Endothelial cell (in vitro differentiated cells): ENCODE results near the gene POLR1H. TPM values are rescaled to one million over a fixed set of nuclear protein-coding genes. Genes with fewer than 3 reads are reported as not detected.

Experiments
- DNase-seq: peaks from one replicate; pipeline ENCODE4 v3.0.0; 2021; ENCODE audit warnings: low spot score
- H3K27ac Mint-ChIP-seq: one replicate; pipeline ENCODE4 v1.8.0; 2021; ENCODE audit warnings: mixed read lengths, inconsistent platforms; ENCODE audit not compliant: unreplicated experiment
- H3K27me3 Mint-ChIP-seq: one replicate; pipeline ENCODE4 v1.8.0; 2021; ENCODE audit warnings: mild to moderate bottlenecking, moderate library complexity, mixed read lengths, inconsistent platforms; ENCODE audit not compliant: unreplicated experiment
- H3K36me3 Mint-ChIP-seq: one replicate; pipeline ENCODE4 v1.8.0; 2021; ENCODE audit warnings: mild to moderate bottlenecking, low read depth, mixed read lengths, inconsistent platforms; ENCODE audit not compliant: unreplicated experiment
- H3K4me1 Mint-ChIP-seq: one replicate; pipeline ENCODE4 v1.8.0; 2021; ENCODE audit warnings: mild to moderate bottlenecking, mixed read lengths, inconsistent platforms; ENCODE audit not compliant: unreplicated experiment
- H3K4me3 Mint-ChIP-seq: one replicate; pipeline ENCODE4 v1.8.0; 2021; ENCODE audit warnings: mild to moderate bottlenecking, mixed read lengths, inconsistent platforms; ENCODE audit not compliant: unreplicated experiment
- H3K9me3 Mint-ChIP-seq: one replicate; pipeline ENCODE4 v1.8.0; 2021; ENCODE audit warnings: mixed read lengths, inconsistent platforms; ENCODE audit not compliant: unreplicated experiment
- total RNA-seq: library from RNA; stranded (reverse); fragmentation: NEBNext Ultra II Directional; extraction: Animal tissue kit (Norgen Biotek cat#: 25700); gene quantifications from one replicate; pipeline ENCODE4 v1.2.1, GENCODE V29; 2021; ENCODE audit not compliant: unreplicated experiment
- TF ChIP-seq, protein P1 (sequence below): fragments of 200-600 bp; sonication (generic); IDR thresholded peaks from one replicate; pipeline ENCODE4 v1.5.0; 2021; ENCODE audit warnings: antibody characterized with exemption; ENCODE audit not compliant: unreplicated experiment

POLR1H gene
- total RNA-seq, 1 donor from 2014 or later: 39.0 TPM

DNA sequence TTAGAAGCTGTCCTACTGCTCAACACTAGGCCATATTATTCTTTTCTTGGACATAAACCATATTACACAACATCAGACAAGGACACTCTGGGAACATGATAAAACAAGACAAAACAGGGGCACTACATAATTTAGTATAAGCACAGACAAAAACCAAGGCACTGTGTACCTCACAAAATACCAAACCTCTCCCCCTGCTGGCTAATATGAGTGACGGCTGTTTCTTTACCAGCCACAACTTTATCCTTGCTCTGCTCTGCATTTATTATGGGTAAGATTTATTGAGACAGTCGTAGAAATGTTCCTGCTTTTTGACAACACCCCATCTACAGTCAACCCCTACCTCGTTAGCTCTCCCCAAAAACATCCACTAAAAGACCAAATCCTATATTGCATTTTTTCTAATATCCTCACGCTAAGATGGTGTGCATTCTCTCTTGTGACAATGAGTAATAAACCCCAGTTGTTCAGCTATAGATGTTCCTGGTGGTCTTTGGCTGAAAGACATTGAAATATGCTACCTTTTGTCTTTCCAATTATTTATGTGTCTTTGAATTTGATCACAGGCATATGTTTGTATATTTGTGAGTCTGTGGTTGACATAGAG is 23.8 kb upstream of the POLR1H start:
- no peaks in the 10 kb centered on the region for H3K4me1 Mint-ChIP-seq
- DNase-seq: no peak
- TF ChIP-seq, protein P1, sequence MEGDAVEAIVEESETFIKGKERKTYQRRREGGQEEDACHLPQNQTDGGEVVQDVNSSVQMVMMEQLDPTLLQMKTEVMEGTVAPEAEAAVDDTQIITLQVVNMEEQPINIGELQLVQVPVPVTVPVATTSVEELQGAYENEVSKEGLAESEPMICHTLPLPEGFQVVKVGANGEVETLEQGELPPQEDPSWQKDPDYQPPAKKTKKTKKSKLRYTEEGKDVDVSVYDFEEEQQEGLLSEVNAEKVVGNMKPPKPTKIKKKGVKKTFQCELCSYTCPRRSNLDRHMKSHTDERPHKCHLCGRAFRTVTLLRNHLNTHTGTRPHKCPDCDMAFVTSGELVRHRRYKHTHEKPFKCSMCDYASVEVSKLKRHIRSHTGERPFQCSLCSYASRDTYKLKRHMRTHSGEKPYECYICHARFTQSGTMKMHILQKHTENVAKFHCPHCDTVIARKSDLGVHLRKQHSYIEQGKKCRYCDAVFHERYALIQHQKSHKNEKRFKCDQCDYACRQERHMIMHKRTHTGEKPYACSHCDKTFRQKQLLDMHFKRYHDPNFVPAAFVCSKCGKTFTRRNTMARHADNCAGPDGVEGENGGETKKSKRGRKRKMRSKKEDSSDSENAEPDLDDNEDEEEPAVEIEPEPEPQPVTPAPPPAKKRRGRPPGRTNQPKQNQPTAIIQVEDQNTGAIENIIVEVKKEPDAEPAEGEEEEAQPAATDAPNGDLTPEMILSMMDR: peak; percentile 62
- H3K27ac Mint-ChIP-seq: no peak overlapping the region
- H3K9me3 Mint-ChIP-seq: no peaks in the 10 kb centered on the region
- no peaks in the 10 kb centered on the region for H3K27me3 Mint-ChIP-seq
- no peak overlapping the region for H3K4me3 Mint-ChIP-seq
- H3K36me3 Mint-ChIP-seq: no peaks in the 10 kb centered on the region

DNA sequence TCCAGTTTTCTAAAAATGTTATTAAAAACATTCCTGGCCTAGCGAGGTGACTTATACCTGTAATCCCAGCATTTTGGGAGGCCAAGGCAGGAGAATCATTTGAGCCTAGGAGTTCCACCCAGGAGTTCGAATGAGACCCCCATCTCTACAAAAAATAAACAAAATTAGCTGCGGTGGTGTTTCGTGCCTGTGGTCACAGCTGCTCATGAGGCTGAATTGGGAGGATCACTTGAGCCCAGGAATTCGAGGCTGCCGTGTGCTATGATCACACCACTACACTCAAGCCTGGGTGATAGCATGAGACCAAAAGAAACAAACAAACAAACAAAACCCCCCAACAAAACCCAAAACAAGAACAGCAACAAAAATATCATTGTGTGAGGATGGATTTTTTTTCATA is 19.8 kb upstream of the POLR1H start:
- TF ChIP-seq, protein P1: no peak
- Mint-ChIP-seq H3K4me1 (no peaks in the 10 kb centered on the region), H3K36me3 (no peaks in the 10 kb centered on the region), H3K27ac (no peak overlapping the region), H3K27me3 (no peaks in the 10 kb centered on the region), H3K4me3 (no peak overlapping the region), H3K9me3 (no peaks in the 10 kb centered on the region)
- DNase-seq: no peak

DNA sequence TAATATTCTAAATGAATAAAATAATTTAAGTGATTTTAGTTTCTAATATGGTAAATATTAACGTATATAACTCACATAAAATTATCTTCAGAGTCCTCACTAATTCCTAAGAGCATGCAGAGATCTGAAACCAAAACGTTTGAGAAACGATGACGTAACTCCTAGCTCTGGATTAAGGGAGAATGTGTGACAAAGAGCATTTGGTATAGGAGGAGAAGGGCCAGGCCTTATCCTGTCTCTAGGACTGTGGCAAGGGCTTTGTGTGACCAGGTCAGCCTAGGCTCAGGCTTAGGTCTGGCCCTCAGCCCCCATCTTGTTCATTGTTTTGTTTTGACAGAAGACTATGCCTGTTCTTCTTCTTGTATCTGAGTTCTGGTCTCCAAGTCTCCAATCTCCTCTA is 19.2 kb upstream of the POLR1H start:
- Mint-ChIP-seq H3K4me3 (no peak overlapping the region), H3K27ac (no peak overlapping the region), H3K4me1 (no peaks in the 10 kb centered on the region), H3K9me3 (no peaks in the 10 kb centered on the region), H3K36me3 (no peaks in the 10 kb centered on the region), H3K27me3 (no peaks in the 10 kb centered on the region)
- TF ChIP-seq, protein P1: no peak
- DNase-seq: no peak

DNA sequence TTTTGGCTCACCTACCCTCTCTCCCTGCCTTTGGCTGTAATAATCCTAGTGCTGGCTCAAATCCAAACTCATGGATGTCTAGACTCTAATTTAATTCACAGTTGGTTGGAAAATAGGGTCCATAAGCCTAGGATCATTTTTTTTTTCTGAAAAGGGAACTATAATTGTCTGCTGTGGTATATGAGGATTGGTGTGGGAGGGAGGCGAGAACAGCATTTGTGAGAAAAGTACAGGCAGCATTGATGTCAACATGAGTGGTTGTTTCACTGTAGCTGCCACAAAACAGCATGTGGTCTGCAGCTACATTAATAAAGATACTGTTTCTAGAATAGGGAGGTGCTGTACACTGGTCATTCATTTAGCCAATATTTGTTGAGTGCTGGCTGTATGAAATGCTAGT is 18.6 kb upstream of the POLR1H start:
- peaks cover 5% of the 10 kb centered on the region for H3K4me1 Mint-ChIP-seq

DNA sequence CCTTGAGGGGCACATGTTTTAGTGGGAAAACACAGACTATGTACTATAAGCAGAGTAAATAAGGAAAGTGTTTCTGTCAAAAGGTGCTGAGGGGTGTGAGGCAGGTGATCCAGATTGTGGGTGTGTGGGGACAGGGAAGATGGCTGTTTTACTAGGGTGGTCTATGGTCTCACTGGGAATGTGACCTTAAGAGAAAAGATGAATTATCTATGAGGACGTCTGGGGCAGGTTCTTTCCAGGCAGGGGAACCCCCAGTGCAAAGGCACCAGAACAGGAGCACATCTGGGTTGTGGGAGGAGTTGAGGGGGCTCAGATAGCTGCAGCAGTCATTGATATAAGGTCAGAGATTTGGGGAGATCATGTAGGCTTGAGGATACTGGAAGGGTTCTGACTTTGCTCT is 18.2 kb upstream of the POLR1H start:
- DNase-seq: no peak
- TF ChIP-seq, protein P1: no peak
- H3K27ac Mint-ChIP-seq: no peak overlapping the region
- H3K9me3 Mint-ChIP-seq: no peaks in the 10 kb centered on the region
- no peaks in the 10 kb centered on the region for H3K27me3 Mint-ChIP-seq
- no peaks in the 10 kb centered on the region for H3K36me3 Mint-ChIP-seq
- no peak overlapping the region for H3K4me3 Mint-ChIP-seq
- peaks cover 6% of the 10 kb centered on the region for H3K4me1 Mint-ChIP-seq

More for the DNA sequence above, 18.6 kb upstream of the POLR1H start:
- TF ChIP-seq, protein P1: no peak
- Mint-ChIP-seq H3K36me3 (no peaks in the 10 kb centered on the region), H3K27me3 (no peaks in the 10 kb centered on the region), H3K9me3 (no peaks in the 10 kb centered on the region), H3K27ac (no peak overlapping the region), H3K4me3 (no peak overlapping the region)
- DNase-seq: no peak
